ENCODE data around the gene AP3D1. TPM values are rescaled to one million over a fixed set of nuclear protein-coding genes. Genes with fewer than 3 reads are reported as not detected.
A peak's percentile ranks its signal among the peaks of the same experiment; 100 is the strongest.

The AP3D1 gene
- total RNA-seq, 1 experiment from 2014 or later: 75.5 TPM

DNA sequence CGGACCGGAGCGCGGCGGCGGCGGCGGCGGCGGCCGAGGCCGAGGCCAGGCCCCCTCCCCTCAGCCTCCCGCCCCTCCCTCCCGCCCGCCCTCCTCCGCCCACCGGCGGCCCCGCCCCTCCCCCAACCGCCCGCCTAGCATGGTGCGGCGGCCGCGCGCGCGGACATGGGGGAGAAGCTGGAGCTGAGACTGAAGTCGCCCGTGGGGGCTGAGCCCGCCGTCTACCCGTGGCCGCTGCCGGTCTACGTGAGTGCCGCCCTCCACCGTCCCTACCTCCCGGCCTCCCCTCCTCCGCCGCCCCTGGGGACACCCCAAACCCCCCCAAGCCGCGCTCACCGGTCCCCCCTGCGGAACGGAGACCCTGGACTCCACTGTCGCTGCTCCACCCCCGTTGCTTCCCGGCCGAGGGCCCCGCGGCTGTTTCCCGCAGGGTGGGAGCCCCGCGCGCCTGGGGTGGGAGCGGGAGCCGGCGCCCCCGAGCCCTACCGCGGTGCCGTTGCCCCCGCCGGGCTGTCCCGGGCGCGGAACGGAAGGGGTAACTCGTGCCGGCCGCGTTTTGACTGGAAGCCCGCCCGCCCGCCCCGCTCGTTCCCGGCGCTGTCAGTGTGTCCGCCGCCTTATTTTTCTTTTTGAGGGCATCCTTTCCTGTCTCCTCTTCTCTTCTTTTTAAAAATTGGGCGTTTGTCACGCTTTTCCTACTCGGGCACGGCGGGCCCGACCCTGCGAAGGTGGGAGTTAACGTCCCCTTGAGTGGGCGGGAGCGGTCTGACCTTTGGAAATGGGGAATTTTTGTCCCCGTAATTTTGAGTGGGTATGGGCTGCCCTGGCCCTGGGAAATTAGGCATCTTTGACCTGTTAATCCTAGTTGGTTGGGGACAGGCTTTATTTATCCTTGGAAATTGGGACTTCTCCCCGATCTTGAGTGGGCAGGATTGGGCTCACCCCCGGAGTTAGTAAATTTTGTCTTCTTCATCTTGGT, 12.9 kb upstream of the AP3D1 start:
- POLR2A ChIA-PET (ENCODE audit: unreplicated experiment): no interaction called here
- intact Hi-C loops (cut with micrococcal nuclease; ENCODE audit: unreplicated experiment): no loop called here

DNA sequence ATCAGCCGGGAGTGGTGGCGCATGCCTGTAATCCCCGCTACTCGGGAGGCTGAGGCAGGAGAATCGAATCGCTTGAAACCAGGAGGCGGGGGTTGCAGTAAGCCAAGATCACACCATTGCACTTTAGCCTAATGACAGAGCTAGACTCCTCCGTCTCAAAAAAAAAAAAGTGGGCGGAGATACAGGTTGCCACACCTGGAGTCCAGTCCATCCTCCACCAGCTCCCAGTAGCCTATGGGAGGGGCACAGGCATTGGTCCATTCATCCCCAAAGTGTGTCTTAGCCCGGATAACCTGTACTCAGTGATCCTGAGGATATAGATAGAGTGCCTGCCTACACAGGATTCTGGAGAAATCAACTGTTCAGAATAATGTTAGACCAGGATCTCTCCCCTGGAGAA, 9.0 kb upstream of the AP3D1 start:
- no peak for TF ChIP-seq EZH2 (IDR thresholded peaks at IDR 0.05; ENCODE audit: low read depth)
- CTCF ChIA-PET: no interaction called here
- peaks cover 12% of the 10 kb centered on the region for H3K4me1 ChIP-seq (replicated peaks; ENCODE audit: insufficient read depth)
- intact Hi-C loops (cut with micrococcal nuclease; ENCODE audit: unreplicated experiment): no loop called here
- POLR2A ChIA-PET (ENCODE audit: unreplicated experiment): no interaction called here
- peaks cover 25% of the 10 kb centered on the region for H3F3A ChIP-seq (ENCODE audit: insufficient read depth, low read depth)
- H3K9me3 ChIP-seq (ENCODE audit: insufficient read depth, low read depth): no peaks in the 10 kb centered on the region
- H3K36me3 ChIP-seq (ENCODE audit: low read depth): no peaks in the 10 kb centered on the region
- DNase-seq: no peak
- no peak overlapping the region for H3K4me2 ChIP-seq
- no peak overlapping the region for H2AFZ ChIP-seq
- H3K79me2 ChIP-seq (ENCODE audit: low read depth): peaks cover 9% of the 10 kb centered on the region
- no peaks in the 10 kb centered on the region for H3K9me2 ChIP-seq (ENCODE audit: insufficient read depth)
- no peak overlapping the region for H3K4me3 ChIP-seq
- no peak overlapping the region for H3K27ac ChIP-seq
- H4K20me1 ChIP-seq (ENCODE audit: insufficient read depth): no peaks in the 10 kb centered on the region
- no TSS peak for BruUV-seq (replicated peaks)
- H3K27me3 ChIP-seq (ENCODE audit: insufficient read depth, low read depth): no peaks in the 10 kb centered on the region

More for the DNA sequence above, 12.9 kb upstream of the AP3D1 start:
- Histone ChIP-seq H2AFZ (no peak overlapping the region), H3K9me3 (ENCODE audit: insufficient read depth, low read depth) (no peaks in the 10 kb centered on the region), H3K27ac (0 out of 2 replicates have a peak overlapping the region, but pooled peaks have one; percentile 34), H3K27me3 (ENCODE audit: insufficient read depth, low read depth) (no peaks in the 10 kb centered on the region), H4K20me1 (ENCODE audit: insufficient read depth) (peaks cover 13% of the 10 kb centered on the region), H3K79me2 (ENCODE audit: low read depth) (peaks cover 43% of the 10 kb centered on the region), H3K4me2 (peak overlapping the region; percentile 89), H3K4me1 (replicated peaks; ENCODE audit: insufficient read depth) (peaks cover 14% of the 10 kb centered on the region), H3K9me2 (ENCODE audit: insufficient read depth) (no peaks in the 10 kb centered on the region), H3F3A (ENCODE audit: insufficient read depth, low read depth) (peaks cover 27% of the 10 kb centered on the region), H3K4me3 (peak overlapping the region; percentile 69), H3K36me3 (ENCODE audit: low read depth) (no peaks in the 10 kb centered on the region)
- CTCF ChIA-PET: interaction anchor here (0.7 kb wide), 1 partner anchor 261 kb away, joined by 3 read pairs; no protein-coding TSS in a partner anchor
- BruUV-seq (replicated peaks): no TSS peak
- TF ChIP-seq, protein P1, sequence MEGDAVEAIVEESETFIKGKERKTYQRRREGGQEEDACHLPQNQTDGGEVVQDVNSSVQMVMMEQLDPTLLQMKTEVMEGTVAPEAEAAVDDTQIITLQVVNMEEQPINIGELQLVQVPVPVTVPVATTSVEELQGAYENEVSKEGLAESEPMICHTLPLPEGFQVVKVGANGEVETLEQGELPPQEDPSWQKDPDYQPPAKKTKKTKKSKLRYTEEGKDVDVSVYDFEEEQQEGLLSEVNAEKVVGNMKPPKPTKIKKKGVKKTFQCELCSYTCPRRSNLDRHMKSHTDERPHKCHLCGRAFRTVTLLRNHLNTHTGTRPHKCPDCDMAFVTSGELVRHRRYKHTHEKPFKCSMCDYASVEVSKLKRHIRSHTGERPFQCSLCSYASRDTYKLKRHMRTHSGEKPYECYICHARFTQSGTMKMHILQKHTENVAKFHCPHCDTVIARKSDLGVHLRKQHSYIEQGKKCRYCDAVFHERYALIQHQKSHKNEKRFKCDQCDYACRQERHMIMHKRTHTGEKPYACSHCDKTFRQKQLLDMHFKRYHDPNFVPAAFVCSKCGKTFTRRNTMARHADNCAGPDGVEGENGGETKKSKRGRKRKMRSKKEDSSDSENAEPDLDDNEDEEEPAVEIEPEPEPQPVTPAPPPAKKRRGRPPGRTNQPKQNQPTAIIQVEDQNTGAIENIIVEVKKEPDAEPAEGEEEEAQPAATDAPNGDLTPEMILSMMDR (conservative IDR thresholded peaks at IDR 0.05): no peak
- no peak for TF ChIP-seq EZH2 (IDR thresholded peaks at IDR 0.05; ENCODE audit: low read depth)
- DNase-seq: no peak

DNA sequence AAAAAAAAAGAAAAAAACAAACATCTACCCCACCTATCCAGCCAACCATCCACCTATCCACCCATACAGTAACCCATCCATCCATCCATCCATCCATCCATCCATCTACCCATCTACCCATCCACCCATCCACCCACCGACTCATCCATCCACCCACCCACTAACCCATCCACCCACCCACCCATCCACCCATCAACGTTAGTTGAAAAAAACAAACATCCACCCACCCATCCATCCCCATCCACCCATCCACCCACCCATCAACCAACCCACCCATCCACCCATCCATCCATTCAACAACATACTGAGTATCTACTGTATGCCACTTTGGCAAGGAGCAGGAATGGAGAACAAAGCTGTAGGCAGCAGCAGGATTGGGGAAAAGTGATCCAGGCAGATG, 6.1 kb upstream of the AP3D1 start:
- POLR2A ChIA-PET (ENCODE audit: unreplicated experiment): no interaction called here

More for the DNA sequence above, 6.1 kb upstream of the AP3D1 start:
- H3K4me1 ChIP-seq (replicated peaks; ENCODE audit: insufficient read depth): peaks cover 34% of the 10 kb centered on the region
- H3K9me2 ChIP-seq (ENCODE audit: insufficient read depth): no peaks in the 10 kb centered on the region
- H3K4me2 ChIP-seq: no peak overlapping the region
- intact Hi-C loops (cut with micrococcal nuclease; ENCODE audit: unreplicated experiment): loop anchor here (2.0 to 10.0 kb wide), 5 partner anchors 55 to 467 kb away; partner anchors contain the start of genes BTBD2, IZUMO4 and MOB3A
- peaks cover 28% of the 10 kb centered on the region for H3F3A ChIP-seq (ENCODE audit: insufficient read depth, low read depth)
- H3K4me3 ChIP-seq: no peak overlapping the region
- H3K27me3 ChIP-seq (ENCODE audit: insufficient read depth, low read depth): no peaks in the 10 kb centered on the region
- H4K20me1 ChIP-seq (ENCODE audit: insufficient read depth): no peaks in the 10 kb centered on the region
- BruUV-seq (replicated peaks): no TSS peak
- no peak for TF ChIP-seq EZH2 (IDR thresholded peaks at IDR 0.05; ENCODE audit: low read depth)
- TF ChIP-seq, protein P1 (conservative IDR thresholded peaks at IDR 0.05): no peak
- H3K27ac ChIP-seq: no peak overlapping the region
- DNase-seq: no peak
- H2AFZ ChIP-seq: no peak overlapping the region
- no peaks in the 10 kb centered on the region for H3K36me3 ChIP-seq (ENCODE audit: low read depth)
- CTCF ChIA-PET: no interaction called here
- no peaks in the 10 kb centered on the region for H3K9me3 ChIP-seq (ENCODE audit: insufficient read depth, low read depth)
- H3K79me2 ChIP-seq (ENCODE audit: low read depth): no peaks in the 10 kb centered on the region

Measured in PC-9 (cell line).